ENCODE data around the gene JOSD1.

The JOSD1 gene

DNA sequence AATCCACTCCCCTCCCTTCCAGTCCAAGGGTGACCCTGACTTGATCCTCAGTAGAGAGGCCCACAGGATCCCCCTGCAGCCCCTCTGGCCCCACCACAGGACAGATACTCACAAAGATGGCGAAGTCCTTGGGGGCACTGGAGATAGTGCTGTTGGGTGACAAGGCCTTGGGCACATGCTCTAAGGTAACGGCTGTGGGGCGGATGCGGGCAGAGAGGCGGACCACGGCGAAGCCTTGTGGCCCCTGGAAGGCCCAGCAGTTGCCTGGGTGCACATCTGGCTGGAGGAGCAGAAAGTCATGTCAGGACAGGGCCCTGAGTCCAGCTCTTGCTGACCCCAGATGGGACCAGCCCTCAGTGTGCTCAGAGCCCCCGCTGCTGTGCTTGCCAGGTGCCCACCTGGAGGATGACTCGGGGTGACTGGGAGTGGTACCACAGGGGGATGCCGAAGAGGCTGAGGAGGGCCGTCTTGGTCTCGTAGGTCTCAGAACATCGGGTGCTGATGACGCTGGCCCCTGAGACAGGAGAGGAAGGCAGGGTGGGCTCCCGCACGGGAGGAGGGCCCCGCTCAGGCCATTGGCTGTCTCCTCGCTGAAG is 37.8 kb upstream of the JOSD1 start:
- Histone ChIP-seq H3K9ac (ENCODE audit: low read depth, low read length, poor library complexity) (no peak overlapping the region), H3K27me3 (ENCODE audit: control insufficient read depth in 3 of 3, insufficient read depth in 3 of 3, low read depth in 1 of 3, low read length in 3 of 3) (no peaks in the 10 kb centered on the region), H2BK120ac (ENCODE audit: low read depth, low read length) (no peak overlapping the region), H2BK15ac (ENCODE audit: low read length) (no peak overlapping the region), H3K36me3 (replicated peaks in 1 of 2; ENCODE audit: control insufficient read depth in 2 of 2, insufficient read depth in 2 of 2, low read length in 2 of 2) (peaks cover 60 to 100% of the 10 kb centered on the region in 2 donors), H2BK12ac (ENCODE audit: low read length) (no peak overlapping the region), H3K4me3 (ENCODE audit: low read length in 2 of 2) (no peak overlapping the region), H3K27ac (replicated peaks; ENCODE audit: low read length) (no peak overlapping the region), H2BK5ac (ENCODE audit: low read length) (no peak overlapping the region), H4K91ac (ENCODE audit: low read depth, low read length, poor library complexity) (no peak overlapping the region), H3K14ac (ENCODE audit: low read length) (peak overlapping the region; percentile 31), H3K18ac (ENCODE audit: low read length) (no peak overlapping the region), H3K4ac (ENCODE audit: low read length) (no peak overlapping the region), H3K4me2 (ENCODE audit: insufficient read depth, low read length, poor library complexity, severe bottlenecking) (no peak overlapping the region), H2AK5ac (ENCODE audit: low read depth, low read length) (no peak overlapping the region), H4K8ac (ENCODE audit: low read depth, low read length) (no peak overlapping the region), H2AFZ (ENCODE audit: low read length) (no peak overlapping the region), H3K79me1 (ENCODE audit: low read depth, low read length) (no peaks in the 10 kb centered on the region), H3K4me1 (ENCODE audit: control insufficient read depth in 2 of 2, insufficient read depth in 1 of 2, low read depth in 1 of 2, low read length in 2 of 2) (no peaks in the 10 kb centered on the region), H3K23ac (ENCODE audit: low read depth, low read length, poor library complexity) (peak overlapping the region; percentile 39), H3K9me3 (replicated peaks in 1 of 2; ENCODE audit: control insufficient read depth in 2 of 2, insufficient read depth in 1 of 2, low read depth in 1 of 2, low read length in 2 of 2) (no peaks in the 10 kb centered on the region)
- no peak for DNase-seq (ENCODE audit: low spot score)
- no CpG with 5 or more reads among the region's 18 CpGs for WGBS, 2 donors (ENCODE audit: extremely low coverage in 2 of 2, insufficient read length in 2 of 2, insufficient replicate concordance in 1 of 2)

- H3K4me2 ChIP-seq (ENCODE audit: insufficient read depth, low read length, poor library complexity, severe bottlenecking), result no peak overlapping the region
- no CpG with 5 or more reads among the region's 21 CpGs for WGBS, 2 donors (ENCODE audit: extremely low coverage in 2 of 2, insufficient read length in 2 of 2, insufficient replicate concordance in 1 of 2)
These were observed 36.7 kb upstream of the JOSD1 start for GRCh38 chr22:38737302-38738060.

GRCh38 chr22:38736257-38736570 is 35.5 kb upstream of the JOSD1 start:
- Histone ChIP-seq H3K27me3 (ENCODE audit: control insufficient read depth in 3 of 3, insufficient read depth in 3 of 3, low read depth in 1 of 3, low read length in 3 of 3) (no peaks in the 10 kb centered on the region), H3K4ac (ENCODE audit: low read length) (no peak overlapping the region), H3K18ac (ENCODE audit: low read length) (peak overlapping the region; percentile 53), H4K91ac (ENCODE audit: low read depth, low read length, poor library complexity) (no peak overlapping the region), H3K4me2 (ENCODE audit: insufficient read depth, low read length, poor library complexity, severe bottlenecking) (no peak overlapping the region), H2BK12ac (ENCODE audit: low read length) (no peak overlapping the region), H2AFZ (ENCODE audit: low read length) (no peak overlapping the region), H3K23ac (ENCODE audit: low read depth, low read length, poor library complexity) (peak overlapping the region; percentile 49), H3K14ac (ENCODE audit: low read length) (no peak overlapping the region), H3K4me3 (ENCODE audit: low read length in 2 of 2) (no peak overlapping the region), H2BK15ac (ENCODE audit: low read length) (no peak overlapping the region), H3K4me1 (ENCODE audit: control insufficient read depth in 2 of 2, insufficient read depth in 1 of 2, low read depth in 1 of 2, low read length in 2 of 2) (no peaks in the 10 kb centered on the region), H2BK120ac (ENCODE audit: low read depth, low read length) (no peak overlapping the region), H3K9ac (ENCODE audit: low read depth, low read length, poor library complexity) (no peak overlapping the region), H3K36me3 (replicated peaks in 1 of 2; ENCODE audit: control insufficient read depth in 2 of 2, insufficient read depth in 2 of 2, low read length in 2 of 2) (peaks cover 63 to 100% of the 10 kb centered on the region in 2 donors), H2BK5ac (ENCODE audit: low read length) (no peak overlapping the region), H3K9me3 (replicated peaks in 1 of 2; ENCODE audit: control insufficient read depth in 2 of 2, insufficient read depth in 1 of 2, low read depth in 1 of 2, low read length in 2 of 2) (no peaks in the 10 kb centered on the region), H4K8ac (ENCODE audit: low read depth, low read length) (no peak overlapping the region), H2AK5ac (ENCODE audit: low read depth, low read length) (no peak overlapping the region), H3K79me1 (ENCODE audit: low read depth, low read length) (no peaks in the 10 kb centered on the region), H3K27ac (replicated peaks; ENCODE audit: low read length) (no peak overlapping the region)
- no peak for DNase-seq (ENCODE audit: low spot score)
- no CpG with 5 or more reads among the region's 7 CpGs for WGBS, 2 donors (ENCODE audit: extremely low coverage in 2 of 2, insufficient read length in 2 of 2, insufficient replicate concordance in 1 of 2)

More at GRCh38 chr22:38737302-38738060, 36.7 kb upstream of the JOSD1 start:
- no peak overlapping the region for H3K27ac ChIP-seq (replicated peaks; ENCODE audit: low read length)
- no peak overlapping the region for H3K4me3 ChIP-seq (ENCODE audit: low read length in 2 of 2)
- no peak overlapping the region for H4K8ac ChIP-seq (ENCODE audit: low read depth, low read length)
- DNase-seq (ENCODE audit: low spot score), result no peak
- no peaks in the 10 kb centered on the region for H3K79me1 ChIP-seq (ENCODE audit: low read depth, low read length)
- H2BK12ac ChIP-seq (ENCODE audit: low read length), result no peak overlapping the region
- no peak overlapping the region for H2BK5ac ChIP-seq (ENCODE audit: low read length)
- H3K14ac ChIP-seq (ENCODE audit: low read length), result no peak overlapping the region
- H3K27me3 ChIP-seq (ENCODE audit: control insufficient read depth in 3 of 3, insufficient read depth in 3 of 3, low read depth in 1 of 3, low read length in 3 of 3), result no peaks in the 10 kb centered on the region
- no peak overlapping the region for H3K4ac ChIP-seq (ENCODE audit: low read length)
- no peak overlapping the region for H3K18ac ChIP-seq (ENCODE audit: low read length)
- no peak overlapping the region for H2BK120ac ChIP-seq (ENCODE audit: low read depth, low read length)
- no peak overlapping the region for H4K91ac ChIP-seq (ENCODE audit: low read depth, low read length, poor library complexity)
- no peak overlapping the region for H2AFZ ChIP-seq (ENCODE audit: low read length)
- H2AK5ac ChIP-seq (ENCODE audit: low read depth, low read length), result no peak overlapping the region
- H3K4me1 ChIP-seq (ENCODE audit: control insufficient read depth in 2 of 2, insufficient read depth in 1 of 2, low read depth in 1 of 2, low read length in 2 of 2), result no peaks in the 10 kb centered on the region
- H2BK15ac ChIP-seq (ENCODE audit: low read length), result no peak overlapping the region
- H3K9me3 ChIP-seq (replicated peaks in 1 of 2; ENCODE audit: control insufficient read depth in 2 of 2, insufficient read depth in 1 of 2, low read depth in 1 of 2, low read length in 2 of 2), result no peaks in the 10 kb centered on the region
- H3K36me3 ChIP-seq (replicated peaks in 1 of 2; ENCODE audit: control insufficient read depth in 2 of 2, insufficient read depth in 2 of 2, low read length in 2 of 2), result peaks cover 61 to 100% of the 10 kb centered on the region in 2 donors
- no peak overlapping the region for H3K23ac ChIP-seq (ENCODE audit: low read depth, low read length, poor library complexity)
- no peak overlapping the region for H3K9ac ChIP-seq (ENCODE audit: low read depth, low read length, poor library complexity)

DNA sequence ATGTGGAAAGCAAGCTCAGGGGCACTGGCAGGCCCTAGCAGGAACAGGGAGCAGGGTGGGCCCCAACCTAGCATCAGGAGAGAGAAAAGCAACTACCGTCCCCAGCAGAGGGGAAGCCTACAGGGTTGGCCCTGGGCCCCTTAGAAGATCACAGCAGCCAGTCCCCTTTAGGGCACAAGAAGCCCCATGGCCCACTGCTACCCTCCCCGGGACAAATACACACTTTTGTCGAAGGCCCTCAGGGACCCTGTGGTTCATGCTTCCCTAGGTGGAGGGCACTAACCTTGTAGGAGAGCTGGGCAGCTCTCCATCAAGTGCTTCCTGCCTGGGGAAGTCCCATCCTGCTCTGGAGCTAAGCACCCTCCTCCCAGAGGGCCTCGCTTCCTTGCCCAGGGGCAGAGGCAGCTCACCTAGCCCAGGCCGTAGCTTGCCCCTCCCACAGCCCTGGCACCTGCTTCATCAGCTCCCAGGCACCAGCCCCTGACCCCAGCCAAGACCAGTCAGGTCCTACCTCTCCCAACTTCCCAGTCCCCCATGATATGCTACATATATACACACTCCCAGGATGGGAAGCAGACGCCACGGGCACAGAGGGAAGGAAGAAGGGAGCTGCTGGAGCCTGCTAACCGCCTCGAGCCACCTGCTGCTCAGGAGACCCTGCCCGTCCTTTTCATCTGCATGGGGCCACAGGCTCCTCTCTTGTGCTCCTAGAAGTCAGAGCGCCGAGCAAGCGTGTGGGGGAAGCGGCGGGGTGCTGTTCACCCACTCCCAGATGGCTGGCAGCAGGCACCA is 34.9 kb upstream of the JOSD1 start:
- no CpG with 5 or more reads among the region's 15 CpGs for WGBS, 2 donors (ENCODE audit: extremely low coverage in 2 of 2, insufficient read length in 2 of 2, insufficient replicate concordance in 1 of 2)
- no peak overlapping the region for H3K27ac ChIP-seq (replicated peaks; ENCODE audit: low read length)
- H3K4ac ChIP-seq (ENCODE audit: low read length), result no peak overlapping the region
- H2AK5ac ChIP-seq (ENCODE audit: low read depth, low read length), result no peak overlapping the region
- peak overlapping the region; percentile 22 for H2BK5ac ChIP-seq (ENCODE audit: low read length)
- H3K9ac ChIP-seq (ENCODE audit: low read depth, low read length, poor library complexity), result no peak overlapping the region
- H3K9me3 ChIP-seq (replicated peaks in 1 of 2; ENCODE audit: control insufficient read depth in 2 of 2, insufficient read depth in 1 of 2, low read depth in 1 of 2, low read length in 2 of 2), result no peaks in the 10 kb centered on the region
- H2BK120ac ChIP-seq (ENCODE audit: low read depth, low read length), result peak overlapping the region; percentile 3
- H3K4me3 ChIP-seq (ENCODE audit: low read length in 2 of 2), result no peak overlapping the region
- no peak overlapping the region for H4K8ac ChIP-seq (ENCODE audit: low read depth, low read length)
- no peak overlapping the region for H4K91ac ChIP-seq (ENCODE audit: low read depth, low read length, poor library complexity)
- no peak for DNase-seq (ENCODE audit: low spot score)
- peaks cover 63 to 100% of the 10 kb centered on the region in 2 donors for H3K36me3 ChIP-seq (replicated peaks in 1 of 2; ENCODE audit: control insufficient read depth in 2 of 2, insufficient read depth in 2 of 2, low read length in 2 of 2)
- H3K14ac ChIP-seq (ENCODE audit: low read length), result no peak overlapping the region
- peak overlapping the region; percentile 52 for H2BK12ac ChIP-seq (ENCODE audit: low read length)
- H3K23ac ChIP-seq (ENCODE audit: low read depth, low read length, poor library complexity), result peak overlapping the region; percentile 49
- no peaks in the 10 kb centered on the region for H3K79me1 ChIP-seq (ENCODE audit: low read depth, low read length)
- H3K27me3 ChIP-seq (ENCODE audit: control insufficient read depth in 3 of 3, insufficient read depth in 3 of 3, low read depth in 1 of 3, low read length in 3 of 3), result no peaks in the 10 kb centered on the region
- H3K18ac ChIP-seq (ENCODE audit: low read length), result peak overlapping the region; percentile 53
- H3K4me2 ChIP-seq (ENCODE audit: insufficient read depth, low read length, poor library complexity, severe bottlenecking), result no peak overlapping the region
- no peaks in the 10 kb centered on the region for H3K4me1 ChIP-seq (ENCODE audit: control insufficient read depth in 2 of 2, insufficient read depth in 1 of 2, low read depth in 1 of 2, low read length in 2 of 2)
- H2AFZ ChIP-seq (ENCODE audit: low read length), result no peak overlapping the region
- no peak overlapping the region for H2BK15ac ChIP-seq (ENCODE audit: low read length)
